HG02678 (cell line): ENCODE results near the gene HPD.
"Not testable (repeated sequence)": the region's sequence is repeated elsewhere in the genome, so short reads cannot be mapped to it uniquely, and the experiment has no call there.

Experiments used
- ATAC-seq: cut with Tn5 transposase; IDR thresholded peaks from one replicate; pipeline ENCODE4 v1.9.1; 2021; ENCODE audit warnings: mild to moderate bottlenecking, moderate library complexity; ENCODE audit not compliant: unreplicated experiment

Gene HPD

GRCh38 chr12:121799842-121800693 lies 58.6 kb downstream of the HPD start:
- ATAC-seq, result no peak

- no peak for ATAC-seq
These were observed 59.4 kb downstream of the HPD start for GRCh38 chr12:121799156-121799841.

GRCh38 chr12:121798787-121799155 lies 59.9 kb downstream of the HPD start:
- ATAC-seq, result no peak

GRCh38 chr12:121797937-121798786 lies 60.5 kb downstream of the HPD start:
- ATAC-seq, result no peak

GRCh38 chr12:121796855-121797751 lies 61.6 kb downstream of the HPD start:
- no peak for ATAC-seq

DNA sequence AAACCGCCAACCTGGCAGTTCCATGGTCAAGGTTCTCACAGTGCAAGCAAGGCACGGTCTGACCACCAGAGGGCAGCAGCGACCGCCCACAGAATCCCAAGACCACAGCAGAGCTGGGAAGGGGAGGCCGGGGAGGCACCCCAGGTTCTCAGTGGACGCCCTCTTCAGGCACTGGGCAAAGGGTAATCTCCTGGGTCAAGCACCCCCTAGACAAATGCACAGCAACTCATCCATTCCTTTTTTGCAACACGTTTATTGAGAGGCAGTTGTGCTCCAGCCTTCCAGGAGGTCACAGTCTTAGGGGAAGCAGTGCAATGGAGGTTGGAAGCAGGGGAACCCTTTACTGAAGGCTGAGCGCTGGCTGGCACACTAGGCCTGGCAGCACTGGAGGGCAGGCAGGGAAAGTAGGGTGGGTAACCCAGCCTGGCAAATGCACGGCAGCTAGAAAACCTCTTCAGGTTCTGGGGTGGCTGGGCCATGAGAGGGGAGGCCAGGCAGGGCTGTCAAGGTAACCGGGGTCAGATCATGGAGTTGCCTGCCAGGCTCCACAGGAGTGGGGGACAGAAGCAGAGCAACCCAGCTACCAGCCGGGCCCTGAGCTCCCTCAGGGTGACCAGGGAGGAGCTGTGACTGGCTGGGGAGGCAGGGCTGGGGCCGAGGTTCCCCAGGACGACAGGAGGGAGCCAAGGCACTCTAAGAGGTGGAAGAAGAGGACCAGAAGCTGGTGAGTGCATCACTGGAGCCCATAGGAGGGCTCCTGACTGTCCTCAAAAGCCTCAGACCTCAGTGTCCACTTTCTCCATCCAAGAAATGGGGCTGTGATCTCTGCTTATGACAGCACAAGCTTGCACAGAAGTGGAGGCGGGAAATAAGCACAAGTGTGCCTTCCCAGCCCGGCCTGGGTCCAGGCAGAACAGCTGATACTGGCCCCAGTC lies 63.4 kb downstream of the HPD start:
- ATAC-seq, result no peak

- ATAC-seq, result peak; percentile 0
These were observed 64.1 kb downstream of the HPD start for GRCh38 chr12:121794534-121795033.

DNA sequence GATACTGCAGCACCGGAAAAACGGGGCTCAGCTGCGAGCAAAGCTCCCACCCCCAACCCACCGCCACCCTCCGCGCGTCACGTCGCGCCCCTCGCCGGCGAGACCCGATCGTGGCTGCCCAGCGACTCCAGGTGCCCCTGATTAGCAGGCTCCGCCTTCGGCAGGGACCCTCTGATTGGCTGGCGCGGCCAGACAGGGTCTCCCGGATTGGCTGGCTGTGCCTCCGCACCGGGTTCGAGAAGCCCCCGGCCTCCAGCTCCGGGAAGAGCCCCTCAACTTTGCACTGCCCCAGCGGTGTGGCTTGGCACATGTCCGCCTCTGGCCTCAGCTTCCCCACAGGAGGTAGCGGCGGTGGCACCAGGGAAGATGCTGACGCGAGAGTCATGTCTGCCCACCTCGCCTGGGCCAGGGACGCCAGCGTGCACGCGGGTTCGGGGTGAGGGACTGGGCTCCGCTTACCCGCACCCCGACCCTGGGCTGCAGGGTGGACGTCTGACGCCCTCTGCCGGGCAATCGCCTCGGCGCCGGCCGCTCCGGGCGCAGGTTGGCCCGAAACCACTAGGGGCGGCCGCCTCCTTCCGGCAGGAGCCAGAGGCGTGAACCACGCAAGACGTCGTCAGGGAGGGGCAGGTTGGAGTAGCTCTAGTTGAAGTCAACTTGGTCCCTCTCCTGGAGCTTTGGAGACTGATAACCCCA lies 64.7 kb downstream of the HPD start:
- peak; percentile 57 for ATAC-seq

DNA sequence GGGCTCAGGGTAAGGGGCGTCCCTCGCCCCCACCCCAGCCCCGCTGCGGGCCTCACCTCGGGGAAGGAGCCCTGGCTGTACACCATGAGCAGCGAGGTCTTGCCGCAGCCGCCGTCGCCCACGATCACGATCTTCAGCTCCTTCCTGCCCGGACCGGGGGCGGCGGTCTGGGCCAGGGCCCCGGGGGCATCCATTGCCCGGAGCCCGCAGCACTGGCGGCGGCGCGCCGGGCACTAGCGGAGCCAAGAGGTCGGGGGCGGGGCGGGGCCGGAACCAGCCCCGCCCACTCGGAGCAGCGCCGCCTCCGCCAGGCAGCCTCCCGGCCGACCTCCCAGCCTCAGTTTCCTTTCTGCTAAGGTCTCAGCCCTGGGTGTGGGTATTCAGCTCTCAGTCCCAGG lies 65.2 kb downstream of the HPD start, which contains the start of gene RHOF:
Gene RHOF, minus strand, starts transcription at position 249 of the 398 bp plus-strand sequence. Its CDS starts 55 bp downstream, at position 194.
- peak; percentile 22 for ATAC-seq

GRCh38 chr12:121792607-121793439 lies 65.8 kb downstream of the HPD start:
- ATAC-seq, result no peak

DNA sequence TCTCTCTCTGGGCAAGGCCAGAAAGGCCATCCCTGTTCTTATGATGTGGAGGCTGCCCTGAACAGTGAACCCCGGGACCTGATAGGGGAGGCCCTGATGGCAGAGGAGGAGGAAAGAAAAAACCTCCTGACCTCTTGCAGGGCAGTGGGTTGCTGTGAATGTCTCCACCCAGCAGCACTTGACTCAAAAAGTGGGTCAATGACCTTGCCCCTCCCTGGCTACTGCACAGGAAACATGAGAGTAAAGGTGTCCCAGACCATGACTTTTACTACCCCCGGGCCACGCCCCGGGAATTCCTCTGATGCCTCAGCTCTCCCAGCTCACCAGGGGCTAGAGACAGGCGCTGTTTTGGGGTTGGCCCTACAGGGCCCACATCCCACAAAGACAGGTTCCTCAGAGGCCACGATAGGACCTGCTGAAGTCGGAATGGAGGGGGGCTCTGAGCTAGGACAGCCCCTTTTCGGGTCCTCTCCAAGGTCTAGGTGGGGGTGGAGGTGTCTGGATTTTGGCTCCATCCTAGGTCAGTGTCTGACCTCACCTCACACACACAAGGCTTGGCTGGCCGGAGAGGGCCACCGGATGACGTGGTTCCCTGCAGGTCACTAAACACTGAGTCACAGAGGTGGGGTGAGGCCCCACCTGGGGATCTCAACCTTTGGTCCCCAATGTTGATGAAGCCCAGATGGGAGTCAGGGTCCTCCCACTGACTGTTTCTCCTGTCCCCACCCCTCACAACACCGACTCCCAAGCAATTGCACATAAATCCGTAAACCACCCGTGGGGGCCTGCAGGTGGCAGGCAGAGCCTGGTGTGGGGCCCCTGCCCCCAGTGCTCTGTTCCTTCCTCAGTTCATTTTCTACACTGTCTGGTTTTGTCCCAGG lies 66.7 kb downstream of the HPD start:
- no peak for ATAC-seq

DNA sequence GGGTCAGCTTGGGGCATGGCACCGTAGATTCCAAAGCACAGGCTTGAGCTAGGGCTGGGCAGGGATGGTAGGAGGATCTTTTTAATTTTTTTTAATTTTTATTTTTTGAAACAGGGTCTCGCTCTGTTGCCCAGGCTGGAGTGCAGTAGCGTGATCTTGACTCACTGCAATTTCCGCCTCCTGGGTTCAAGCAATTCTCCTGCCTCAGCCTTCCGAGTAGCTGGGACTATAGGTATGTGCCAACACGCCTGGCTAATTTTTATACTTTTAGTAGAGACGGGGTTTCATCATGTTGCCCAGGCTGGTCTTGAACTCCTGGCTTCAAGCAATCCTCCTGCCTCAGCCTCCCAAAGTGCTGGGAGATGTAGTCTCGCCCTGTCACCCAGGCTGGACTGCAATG lies 67.9 kb downstream of the HPD start:
- not testable (repeated sequence) for ATAC-seq

- peak; percentile 45 for ATAC-seq
These were observed 68.6 kb downstream of the HPD start for GRCh38 chr12:121789800-121790728.
